T-helper 9 cell (primary cell): ENCODE results near the gene FDX1.

ENCODE experiments used
- DNase-seq: peaks from one replicate; pipeline ENCODE4 v3.0.0-alpha.2; 2020

FDX1 gene

DNA sequence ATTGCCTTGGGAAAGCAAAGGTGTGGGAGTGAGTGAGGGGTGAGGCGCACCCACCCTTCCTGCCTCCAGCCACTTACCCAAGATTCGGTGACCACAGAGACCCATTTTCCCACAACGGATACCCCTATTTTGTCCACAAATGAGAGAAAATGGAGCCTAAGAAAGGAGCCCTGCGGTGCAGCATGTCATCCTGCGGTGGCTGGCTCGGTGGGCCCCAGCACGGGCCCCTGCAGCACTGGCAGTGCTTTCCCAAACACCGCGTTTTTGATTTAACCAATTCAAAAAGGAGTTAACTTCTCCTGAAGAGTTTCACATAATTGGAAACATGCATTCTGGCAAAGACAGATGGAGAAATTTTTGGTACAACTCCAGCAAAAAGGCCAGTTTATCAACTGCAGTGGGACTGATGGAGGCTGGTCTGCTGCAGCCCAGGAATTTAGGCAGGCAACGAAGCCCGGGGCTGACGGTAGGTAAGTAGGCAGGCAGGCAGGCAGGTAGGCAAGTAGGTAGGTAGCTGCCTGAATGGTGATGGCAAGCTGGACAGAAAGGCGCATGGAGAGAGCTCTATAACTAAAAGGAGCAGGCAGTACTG is 84.2 kb downstream of the FDX1 start:
- no peak for DNase-seq
